PFSK-1 (cell line): ENCODE results near the gene BIRC7.

Source experiments
- FOXP2 ChIP-seq: optimal IDR thresholded peaks from 2 replicates; pipeline ENCODE3; 2011; ENCODE audit warnings: borderline replicate concordance, control low read depth, inconsistent platforms; ENCODE audit not compliant: insufficient read depth; ENCODE audit errors: extremely low read length, extremely low read depth
- POLR2AphosphoS5 ChIP-seq: IDR thresholded peaks from 2 replicates; pipeline ENCODE4 v1.6.1; 2012; ENCODE audit warnings: low read depth, mild to moderate bottlenecking, control low read depth, low read length, moderate library complexity
- REST ChIP-seq, 2 experiments: IDR thresholded peaks; 2 replicates each; pipeline versions ENCODE4 v1.6.1 to v1.8.0; 2011 to 2012; ENCODE audit warnings: low read depth in 2 of 2, low read length in 2 of 2, control low read depth in 1 of 2, inconsistent platforms in 1 of 2, mild to moderate bottlenecking in 1 of 2, moderate library complexity in 1 of 2; ENCODE audit not compliant: insufficient read depth in 1 of 2
- SIN3A ChIP-seq: IDR thresholded peaks from 2 replicates; pipeline ENCODE4 v1.6.1; 2012; ENCODE audit warnings: mild to moderate bottlenecking, low read length, moderate library complexity, borderline replicate concordance; ENCODE audit not compliant: insufficient read depth
- TAF1 ChIP-seq: IDR thresholded peaks from 2 replicates; pipeline ENCODE4 v1.6.1; 2012; ENCODE audit warnings: low read length, control low read depth, borderline replicate concordance; ENCODE audit not compliant: insufficient read depth

- TF ChIP-seq POLR2AphosphoS5: no peak
- no peak for TF ChIP-seq REST (IDR thresholded peaks at IDR 0.05; ENCODE audit: insufficient read depth in 1 of 2, low read depth in 2 of 2, low read length in 2 of 2)
- no peak for TF ChIP-seq TAF1
- no peak for TF ChIP-seq SIN3A
- no peak for TF ChIP-seq FOXP2
These were observed 21.2 kb downstream of the BIRC7 start for GRCh38 chr20:63256954-63257353.
